Stimulated activated CD4-positive, alpha-beta T cell treated with anti-CD3 and anti-CD28 coated beads, Interleukin-1b, Interleukin-23, amount 100 ng/mL, for 48 hours (primary cell): ENCODE results near the gene SIPA1L3.

Experiments used
- DNase-seq: peaks from one replicate; pipeline ENCODE4 v3.0.0-alpha.2; 2020

Gene SIPA1L3

GRCh38 chr19:38158730-38159129, 251.7 kb downstream of the SIPA1L3 start:
- no peak for DNase-seq

GRCh38 chr19:38162094-38162493, 255.1 kb downstream of the SIPA1L3 start:
- DNase-seq = no peak

- DNase-seq = no peak
Observed at GRCh38 chr19:38162632-38163031, 255.6 kb downstream of the SIPA1L3 start.

GRCh38 chr19:38163419-38164290, 256.6 kb downstream of the SIPA1L3 start:
- DNase-seq = no peak

GRCh38 chr19:38164526-38164925, 257.5 kb downstream of the SIPA1L3 start:
- DNase-seq = no peak

GRCh38 chr19:38165335-38165734, 258.3 kb downstream of the SIPA1L3 start:
- DNase-seq = no peak

- no peak for DNase-seq
Observed at GRCh38 chr19:38168637-38169036, 261.6 kb downstream of the SIPA1L3 start.

- DNase-seq = no peak
Observed at GRCh38 chr19:38170334-38170733, 263.3 kb downstream of the SIPA1L3 start.

GRCh38 chr19:38172001-38172400, 265.0 kb downstream of the SIPA1L3 start:
- DNase-seq = no peak

- DNase-seq = no peak
Observed at GRCh38 chr19:38173291-38174041, 266.5 kb downstream of the SIPA1L3 start.

- DNase-seq = no peak
Observed at GRCh38 chr19:38175422-38175821, 268.4 kb downstream of the SIPA1L3 start.

GRCh38 chr19:38180071-38180470, 273.1 kb downstream of the SIPA1L3 start:
- no peak for DNase-seq

GRCh38 chr19:38182536-38183210, 275.7 kb downstream of the SIPA1L3 start:
- DNase-seq = no peak

GRCh38 chr19:38183251-38183897, 276.4 kb downstream of the SIPA1L3 start:
- DNase-seq = no peak

GRCh38 chr19:38184815-38185214, 277.8 kb downstream of the SIPA1L3 start:
- DNase-seq = no peak

GRCh38 chr19:38185562-38185961, 278.6 kb downstream of the SIPA1L3 start:
- no peak for DNase-seq

- DNase-seq = peak; percentile 12
Observed at GRCh38 chr19:38190061-38190460, 283.1 kb downstream of the SIPA1L3 start.

GRCh38 chr19:38190793-38191192, 283.8 kb downstream of the SIPA1L3 start:
- no peak for DNase-seq

GRCh38 chr19:38191747-38192146, 284.7 kb downstream of the SIPA1L3 start:
- DNase-seq = no peak

GRCh38 chr19:38193445-38193844, 286.4 kb downstream of the SIPA1L3 start:
- no peak for DNase-seq

- no peak for DNase-seq
Observed at GRCh38 chr19:38194061-38194701, 287.2 kb downstream of the SIPA1L3 start.

GRCh38 chr19:38195237-38195636, 288.2 kb downstream of the SIPA1L3 start:
- DNase-seq = no peak
